HAP-1 (cell line): Measurements from ENCODE around the gene RXRA.

Experiments used
- DNase-seq, 2 experiments: peaks; one replicate each; pipeline ENCODE4 v3.0.0-alpha.2; 2016 to 2020; ENCODE audit warnings: low spot score in 2 of 2
- H3K27me3 ChIP-seq: fragments of 250-450 bp; sonication (Bioruptor Pico); 2 replicates; pipeline ENCODE4 v1.5.1; 2020; ENCODE audit warnings: low read depth, mild to moderate bottlenecking, moderate library complexity
- H3K36me3 ChIP-seq: fragments of 250-450 bp; sonication (Bioruptor Pico); replicated peaks from 2 replicates; pipeline ENCODE4 v1.5.1; 2020; ENCODE audit warnings: mild to moderate bottlenecking
- H3K4me1 ChIP-seq: fragments of 250-450 bp; sonication (Bioruptor Pico); 2 replicates; pipeline ENCODE4 v1.5.1; 2020; ENCODE audit warnings: mild to moderate bottlenecking
- H3K4me3 ChIP-seq: fragments of 250-450 bp; sonication (Bioruptor Pico); 2 replicates; pipeline ENCODE4 v1.5.1; 2020; ENCODE audit warnings: mild to moderate bottlenecking, moderate library complexity
- H3K9me3 ChIP-seq: fragments of 250-450 bp; sonication (Bioruptor Pico); 2 replicates; pipeline ENCODE4 v1.5.1; 2020; ENCODE audit warnings: mild to moderate bottlenecking, moderate library complexity
- in situ Hi-C: fragments of 300-500 bp; cut with MboI; formaldehyde crosslinking; loops from 3 replicates; pipeline ENCODE4 v1.14.3; 2020; ENCODE audit warnings: low sequenced_read_pairs, inconsistent platforms, mixed read lengths

The RXRA gene

DNA sequence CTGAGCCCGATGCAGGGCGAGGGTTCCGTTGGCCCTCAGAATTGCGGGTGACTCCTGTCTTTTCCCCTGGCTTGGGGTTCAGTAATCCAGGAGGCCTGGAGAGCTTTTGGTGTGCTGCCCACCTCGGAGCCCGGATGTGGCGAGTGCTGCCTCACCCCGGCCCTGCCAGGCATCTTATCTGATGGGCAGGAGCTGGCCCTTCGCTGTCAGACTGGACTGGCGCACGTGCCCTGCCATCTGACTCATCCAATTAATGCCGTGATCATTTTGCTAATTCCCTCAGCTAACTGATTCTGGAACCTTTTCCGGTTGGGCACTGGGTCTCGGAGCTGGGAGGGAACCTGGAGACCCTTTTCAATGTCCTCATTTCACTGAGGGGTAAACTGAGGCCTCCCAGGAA is 34.6 kb downstream of the RXRA start:
- Histone ChIP-seq H3K4me3 (no peak overlapping the region), H3K36me3 (no peaks in the 10 kb centered on the region), H3K4me1 (no peaks in the 10 kb centered on the region), H3K27me3 (no peaks in the 10 kb centered on the region), H3K9me3 (no peaks in the 10 kb centered on the region)
- in situ Hi-C loops, result no loop called here
- DNase-seq, result no peak

- Histone ChIP-seq H3K4me1 (no peaks in the 10 kb centered on the region), H3K36me3 (no peaks in the 10 kb centered on the region), H3K27me3 (no peaks in the 10 kb centered on the region), H3K9me3 (no peaks in the 10 kb centered on the region), H3K4me3 (no peak overlapping the region)
- no peak for DNase-seq
- in situ Hi-C loops, result no loop called here
These were observed 35.2 kb downstream of the RXRA start for GRCh38 chr9:134361426-134361825.

GRCh38 chr9:134361843-134362414 is 35.7 kb downstream of the RXRA start:
- H3K4me1 ChIP-seq, result no peaks in the 10 kb centered on the region
- no peaks in the 10 kb centered on the region for H3K27me3 ChIP-seq
- H3K4me3 ChIP-seq, result no peak overlapping the region
- DNase-seq, result no peak
- H3K36me3 ChIP-seq, result no peaks in the 10 kb centered on the region
- H3K9me3 ChIP-seq, result no peaks in the 10 kb centered on the region
- in situ Hi-C loops, result no loop called here

DNA sequence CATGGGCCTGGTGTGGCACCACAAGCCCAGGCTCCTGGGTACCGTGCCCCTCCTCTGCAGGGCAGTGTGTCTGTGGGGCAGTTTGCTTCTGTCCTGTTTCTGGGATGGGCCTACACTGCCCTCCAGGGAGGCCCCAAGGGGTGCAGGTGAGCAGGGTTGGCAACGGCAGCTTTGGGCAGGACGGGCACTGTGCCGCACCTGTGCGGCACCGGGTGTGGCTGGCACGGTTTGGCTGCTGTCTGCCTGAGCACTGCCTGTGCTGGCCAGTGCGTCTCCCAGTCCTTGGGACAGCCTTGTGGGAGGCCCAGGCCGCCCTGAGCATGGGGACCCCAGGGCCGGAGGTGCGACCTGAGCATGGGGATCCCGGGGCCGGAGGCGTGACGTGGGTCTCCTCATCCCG is 37.2 kb downstream of the RXRA start:
- DNase-seq, result no peak
- Histone ChIP-seq H3K9me3 (no peaks in the 10 kb centered on the region), H3K27me3 (no peaks in the 10 kb centered on the region), H3K4me3 (no peak overlapping the region), H3K4me1 (no peaks in the 10 kb centered on the region), H3K36me3 (no peaks in the 10 kb centered on the region)
- in situ Hi-C loops, result no loop called here

DNA sequence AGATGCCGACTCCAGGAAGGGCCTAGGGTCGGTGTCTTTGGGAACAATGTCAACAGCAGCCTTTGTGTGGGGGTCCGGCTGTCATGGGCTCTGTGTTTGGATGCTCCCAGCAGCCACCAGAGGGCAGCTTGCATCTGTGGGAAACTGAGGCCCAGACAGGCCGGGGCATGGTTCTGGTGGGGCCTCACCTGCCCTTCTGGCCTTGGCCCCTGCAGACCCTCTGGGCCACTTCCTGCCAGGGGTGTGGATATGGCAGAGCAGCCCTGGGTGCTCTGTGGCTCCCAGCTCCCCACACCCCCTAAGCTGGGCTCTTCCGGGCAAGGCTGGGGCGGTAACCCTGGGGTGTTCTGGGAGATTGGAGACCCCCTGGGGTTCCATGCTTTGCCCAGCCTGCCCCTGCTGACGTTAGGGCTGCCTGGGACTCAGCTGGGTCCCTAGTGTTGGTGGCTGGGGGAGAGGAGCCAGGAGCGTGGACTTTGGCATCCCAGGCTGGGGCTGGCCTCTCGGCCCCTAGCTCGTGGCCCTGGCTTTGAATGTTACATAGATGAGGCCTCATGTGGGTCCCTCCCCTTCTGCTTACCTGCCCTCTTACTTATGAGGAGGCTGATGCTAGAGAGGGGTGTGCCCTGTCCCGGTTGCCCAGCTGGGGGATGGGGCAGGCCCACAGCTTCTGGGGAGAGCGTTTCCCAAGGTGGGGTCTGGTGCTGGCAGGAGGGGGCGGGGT is 38.3 kb downstream of the RXRA start:
- no peak for DNase-seq
- no peaks in the 10 kb centered on the region for H3K9me3 ChIP-seq
- no peaks in the 10 kb centered on the region for H3K27me3 ChIP-seq
- H3K4me1 ChIP-seq, result no peaks in the 10 kb centered on the region
- H3K4me3 ChIP-seq, result no peak overlapping the region
- H3K36me3 ChIP-seq, result no peaks in the 10 kb centered on the region
- in situ Hi-C loops, result no loop called here

- DNase-seq, result no peak
- Histone ChIP-seq H3K27me3 (no peaks in the 10 kb centered on the region), H3K9me3 (no peaks in the 10 kb centered on the region), H3K4me3 (no peak overlapping the region), H3K4me1 (no peaks in the 10 kb centered on the region), H3K36me3 (no peaks in the 10 kb centered on the region)
- in situ Hi-C loops, result no loop called here
These were observed 38.9 kb downstream of the RXRA start for GRCh38 chr9:134365115-134365596.

DNA sequence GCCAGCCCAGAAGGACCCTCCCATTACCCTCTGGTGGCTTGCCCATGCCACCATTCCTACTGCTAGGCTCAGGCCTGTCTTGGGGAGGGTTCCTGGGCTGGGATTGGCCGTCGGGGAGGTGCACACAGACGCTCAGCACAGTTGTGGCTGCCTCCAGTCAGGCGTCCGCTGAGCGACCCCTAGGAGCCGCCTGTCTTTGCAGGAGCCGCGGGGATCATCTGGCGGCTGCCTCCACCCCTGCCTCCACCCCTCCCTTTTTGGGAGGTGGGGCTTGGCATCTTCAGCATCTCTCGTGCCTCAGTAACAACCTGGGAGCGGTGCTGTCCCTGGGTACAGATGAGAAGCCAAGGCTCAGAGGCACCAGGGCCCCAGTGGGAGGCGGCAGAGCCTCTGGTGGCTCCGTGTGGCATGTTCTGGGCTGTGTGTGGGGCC is 39.6 kb downstream of the RXRA start:
- DNase-seq, result peak in 1 of 2 experiments; percentile 32
- Histone ChIP-seq H3K4me1 (no peaks in the 10 kb centered on the region), H3K4me3 (no peak overlapping the region), H3K27me3 (no peaks in the 10 kb centered on the region), H3K9me3 (no peaks in the 10 kb centered on the region), H3K36me3 (no peaks in the 10 kb centered on the region)
- in situ Hi-C loops, result no loop called here

GRCh38 chr9:134366223-134367031 is 40.2 kb downstream of the RXRA start:
- in situ Hi-C loops, result no loop called here
- Histone ChIP-seq H3K9me3 (no peaks in the 10 kb centered on the region), H3K4me3 (no peak overlapping the region), H3K27me3 (no peaks in the 10 kb centered on the region), H3K4me1 (no peaks in the 10 kb centered on the region), H3K36me3 (no peaks in the 10 kb centered on the region)
- DNase-seq, result peak in 1 of 2 experiments; percentile 20

- in situ Hi-C loops, result no loop called here
- DNase-seq, result no peak
- Histone ChIP-seq H3K4me1 (no peaks in the 10 kb centered on the region), H3K9me3 (no peaks in the 10 kb centered on the region), H3K4me3 (no peak overlapping the region), H3K27me3 (no peaks in the 10 kb centered on the region), H3K36me3 (no peaks in the 10 kb centered on the region)
These were observed 40.8 kb downstream of the RXRA start for GRCh38 chr9:134367061-134367460.

- Histone ChIP-seq H3K4me1 (no peaks in the 10 kb centered on the region), H3K4me3 (no peak overlapping the region), H3K36me3 (no peaks in the 10 kb centered on the region), H3K9me3 (no peaks in the 10 kb centered on the region), H3K27me3 (no peaks in the 10 kb centered on the region)
- DNase-seq, result no peak
- in situ Hi-C loops, result no loop called here
These were observed 41.7 kb downstream of the RXRA start for GRCh38 chr9:134367791-134368490.

DNA sequence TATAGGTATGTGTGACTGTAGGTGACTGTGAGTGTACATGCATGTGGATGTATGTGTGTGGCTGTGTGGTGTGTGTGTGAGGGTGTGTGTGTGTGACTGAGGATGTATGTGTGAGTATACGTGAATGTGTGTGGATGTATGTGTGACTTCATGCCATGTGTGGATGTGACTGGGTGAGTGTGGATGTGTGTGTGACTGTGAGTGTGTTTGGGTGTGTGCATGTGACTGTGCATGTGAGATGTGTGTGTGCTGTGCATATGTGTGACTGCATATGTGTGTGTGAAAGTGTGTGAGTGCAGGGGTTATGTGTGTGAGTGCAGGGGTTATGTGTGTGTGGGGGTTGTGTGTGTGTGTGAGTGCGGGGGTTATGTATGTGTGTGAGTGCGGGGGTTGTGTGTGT is 42.3 kb downstream of the RXRA start:
- in situ Hi-C loops, result no loop called here
- no peaks in the 10 kb centered on the region for H3K4me1 ChIP-seq

DNA sequence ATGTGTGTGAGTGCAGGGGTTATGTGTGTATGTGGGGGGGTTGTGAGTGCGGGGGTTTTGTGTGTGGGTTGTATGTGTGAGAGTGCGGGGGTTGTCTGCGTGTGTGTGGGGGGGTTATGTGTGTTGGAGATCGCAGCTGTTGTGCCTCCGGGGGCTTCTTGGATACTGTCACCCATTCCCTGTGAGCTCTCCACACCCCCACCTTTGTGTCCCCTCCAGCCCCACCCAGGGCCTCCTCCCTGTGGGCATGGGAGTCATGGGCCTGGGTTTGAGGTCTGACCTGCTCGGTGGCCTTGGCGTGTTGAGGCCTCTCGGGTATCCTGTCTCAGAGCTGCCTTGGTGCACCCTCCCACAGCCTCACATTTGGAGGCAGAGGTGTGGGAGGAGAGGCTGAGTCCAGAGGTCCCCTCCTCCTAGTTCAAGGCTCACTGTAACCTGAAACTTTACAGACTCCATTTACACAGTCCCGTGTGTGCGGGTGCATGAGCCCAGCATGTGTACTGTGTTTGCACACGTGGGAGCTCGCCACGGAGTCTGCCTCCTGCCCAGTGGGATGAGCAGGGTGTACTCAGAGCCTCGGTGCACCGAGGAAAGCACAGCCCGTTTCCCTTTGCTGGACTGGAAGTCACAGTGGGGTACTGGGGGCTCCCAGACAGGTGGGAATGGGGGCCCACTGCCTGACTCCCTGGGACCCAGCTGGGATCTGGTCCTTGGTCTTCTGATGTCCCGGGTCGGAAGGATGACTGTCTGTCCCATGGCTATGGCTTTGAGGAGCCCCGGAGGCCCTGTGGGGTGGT is 43.4 kb downstream of the RXRA start:
- Histone ChIP-seq H3K4me1 (no peaks in the 10 kb centered on the region), H3K27me3 (no peaks in the 10 kb centered on the region), H3K36me3 (no peaks in the 10 kb centered on the region), H3K4me3 (no peak overlapping the region), H3K9me3 (no peaks in the 10 kb centered on the region)
- DNase-seq, result no peak
- in situ Hi-C loops, result no loop called here

More for the DNA sequence above, 42.3 kb downstream of the RXRA start:
- no peak overlapping the region for H3K4me3 ChIP-seq
- no peak for DNase-seq
- H3K9me3 ChIP-seq, result no peaks in the 10 kb centered on the region
- no peaks in the 10 kb centered on the region for H3K27me3 ChIP-seq
- no peaks in the 10 kb centered on the region for H3K36me3 ChIP-seq

GRCh38 chr9:134370213-134370492 is 43.9 kb downstream of the RXRA start:
- Histone ChIP-seq H3K4me1 (no peaks in the 10 kb centered on the region), H3K27me3 (no peaks in the 10 kb centered on the region), H3K36me3 (no peaks in the 10 kb centered on the region), H3K4me3 (no peak overlapping the region), H3K9me3 (no peaks in the 10 kb centered on the region)
- no peak for DNase-seq
- in situ Hi-C loops, result no loop called here
